NCI-H2107 treated with DMSO at 0.1 percent for 48 hours (cell line): Measurements from ENCODE around the gene RNF144B.
A peak's percentile ranks its signal among the peaks of the same experiment; 100 is the strongest.

ENCODE experiments used
- DNase-seq: peaks from one replicate; lab custom pipeline; 2025; ENCODE audit not compliant: unreplicated experiment; lab: John Stamatoyannopoulos, UW

RNF144B gene

DNA sequence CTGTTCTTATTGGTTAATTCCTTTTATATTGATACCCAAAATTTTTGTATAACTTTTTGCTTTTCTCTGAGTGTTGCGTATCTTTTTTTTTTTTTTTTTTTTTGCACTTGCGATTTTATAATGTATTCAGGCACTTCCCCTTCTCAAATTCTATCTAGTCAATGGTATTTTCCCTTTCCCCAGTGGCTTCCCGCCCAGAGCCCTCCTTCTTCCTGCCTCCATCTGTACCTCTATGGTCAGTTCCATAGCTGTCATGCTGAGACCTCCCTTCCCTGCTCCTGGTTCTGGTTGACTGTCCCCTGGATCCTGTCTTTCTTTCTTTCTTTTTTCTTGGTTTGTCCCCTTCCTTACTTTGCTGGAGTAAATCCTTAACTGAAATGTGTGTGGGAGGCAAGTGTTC, 94.7 kb downstream of the RNF144B start:
- no peak for DNase-seq

DNA sequence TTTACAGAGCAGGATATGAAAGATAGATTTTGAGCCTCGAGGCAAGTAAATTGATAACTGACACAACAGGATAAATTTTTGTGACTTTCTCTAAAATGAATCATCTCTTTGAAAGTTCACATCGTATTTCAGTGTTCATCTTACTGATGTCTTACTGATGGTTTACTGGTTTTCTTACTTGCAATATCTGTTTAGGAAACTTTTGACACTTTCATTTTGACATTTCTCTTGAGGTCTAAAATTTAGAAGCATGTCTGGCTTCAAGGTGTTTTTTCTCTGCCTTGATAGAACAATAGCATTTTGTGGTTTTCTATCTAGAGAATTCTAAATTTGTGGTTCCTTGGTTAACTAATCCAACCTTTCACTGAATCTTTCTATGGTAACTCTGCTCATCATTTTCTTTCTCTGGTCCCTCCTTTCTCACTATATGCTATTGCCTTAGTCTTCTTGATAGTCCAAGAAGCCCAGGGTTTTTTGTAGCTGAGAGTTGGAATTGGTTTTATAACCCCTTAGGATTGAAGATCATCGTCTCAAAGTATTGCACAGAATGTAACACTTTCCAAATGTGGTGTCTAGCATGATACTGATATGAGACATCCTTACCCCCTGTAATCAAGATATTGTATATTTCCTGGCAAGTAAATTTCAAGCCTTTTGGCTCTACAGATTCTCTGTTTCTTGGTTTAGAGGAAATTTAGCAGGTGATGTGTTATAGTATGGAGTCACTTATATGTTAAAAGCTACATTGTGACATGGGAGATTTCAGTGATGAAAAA, 98.7 kb downstream of the RNF144B start:
- DNase-seq: no peak

DNA sequence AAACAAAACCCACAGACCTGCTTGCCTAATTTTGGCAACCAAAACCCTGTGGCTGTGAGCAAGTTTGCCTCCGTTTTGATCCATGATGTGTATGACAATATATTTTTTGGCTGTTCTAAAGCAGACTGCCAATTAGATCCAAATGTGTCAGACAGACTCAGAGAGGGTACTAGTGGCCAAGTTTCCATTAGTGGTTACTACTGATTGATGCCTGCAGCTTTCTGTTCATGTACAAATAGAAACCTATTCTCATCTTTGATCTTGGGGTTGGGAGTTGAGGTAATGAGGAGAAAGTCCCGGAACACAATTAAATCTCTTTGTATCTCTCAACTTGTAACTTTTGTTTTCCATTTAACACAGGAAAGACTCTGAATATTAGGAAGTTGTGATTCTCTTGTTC, 100.9 kb downstream of the RNF144B start:
- DNase-seq: no peak

DNA sequence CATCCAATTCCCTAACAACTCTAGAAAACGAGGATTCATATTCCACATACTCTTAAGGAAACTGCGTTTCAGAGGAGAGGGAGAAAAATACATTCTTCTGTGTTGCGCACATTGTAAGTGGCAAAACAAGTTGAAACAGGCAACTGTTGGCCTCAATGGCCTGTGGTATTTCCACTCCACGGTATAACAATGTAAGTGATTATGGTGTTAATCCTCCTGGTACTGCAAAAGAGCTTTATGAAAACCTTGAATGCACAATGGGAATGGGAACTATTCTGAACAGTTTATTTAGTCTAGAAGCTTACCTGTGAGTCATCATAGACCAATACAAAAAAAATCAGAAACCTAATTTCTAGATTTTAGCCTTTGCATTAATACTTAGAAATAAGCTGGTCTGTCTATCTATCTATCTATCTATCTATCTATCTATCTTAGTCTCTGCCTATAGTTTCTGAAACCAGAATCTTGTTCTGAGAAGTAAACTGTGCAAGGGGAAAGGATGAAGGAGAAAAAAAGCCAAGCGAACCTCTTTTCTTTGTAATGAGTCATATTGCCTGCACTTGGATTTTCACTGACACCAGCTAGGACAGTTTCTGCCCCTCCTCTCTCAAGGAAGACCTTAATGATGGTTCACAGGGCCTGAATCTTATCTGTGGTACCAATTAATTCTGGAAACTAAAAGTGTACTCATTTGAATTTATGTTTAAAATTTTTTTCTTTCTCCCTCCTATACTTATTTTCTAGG, 101.5 kb downstream of the RNF144B start:
- peak; percentile 23 for DNase-seq

DNA sequence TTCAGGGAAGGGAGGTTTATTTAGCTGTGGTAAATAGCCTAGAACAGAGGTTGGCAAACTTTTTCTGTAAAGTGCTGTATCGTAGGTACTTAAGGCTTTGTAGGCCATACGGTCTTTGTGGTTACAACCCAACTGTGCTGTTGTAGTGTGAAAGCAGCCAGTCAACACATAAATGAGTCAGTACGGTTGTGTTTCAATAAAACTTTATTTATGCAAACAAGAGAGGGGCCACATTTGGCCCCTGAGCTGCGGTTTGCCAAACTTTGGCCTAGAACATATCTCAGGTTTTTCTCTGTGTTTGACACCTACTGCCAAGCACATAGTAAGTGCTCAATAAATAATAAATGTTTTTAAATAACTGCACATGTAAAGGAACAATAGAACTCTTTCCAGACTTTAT, 102.2 kb downstream of the RNF144B start:
- no peak for DNase-seq

DNA sequence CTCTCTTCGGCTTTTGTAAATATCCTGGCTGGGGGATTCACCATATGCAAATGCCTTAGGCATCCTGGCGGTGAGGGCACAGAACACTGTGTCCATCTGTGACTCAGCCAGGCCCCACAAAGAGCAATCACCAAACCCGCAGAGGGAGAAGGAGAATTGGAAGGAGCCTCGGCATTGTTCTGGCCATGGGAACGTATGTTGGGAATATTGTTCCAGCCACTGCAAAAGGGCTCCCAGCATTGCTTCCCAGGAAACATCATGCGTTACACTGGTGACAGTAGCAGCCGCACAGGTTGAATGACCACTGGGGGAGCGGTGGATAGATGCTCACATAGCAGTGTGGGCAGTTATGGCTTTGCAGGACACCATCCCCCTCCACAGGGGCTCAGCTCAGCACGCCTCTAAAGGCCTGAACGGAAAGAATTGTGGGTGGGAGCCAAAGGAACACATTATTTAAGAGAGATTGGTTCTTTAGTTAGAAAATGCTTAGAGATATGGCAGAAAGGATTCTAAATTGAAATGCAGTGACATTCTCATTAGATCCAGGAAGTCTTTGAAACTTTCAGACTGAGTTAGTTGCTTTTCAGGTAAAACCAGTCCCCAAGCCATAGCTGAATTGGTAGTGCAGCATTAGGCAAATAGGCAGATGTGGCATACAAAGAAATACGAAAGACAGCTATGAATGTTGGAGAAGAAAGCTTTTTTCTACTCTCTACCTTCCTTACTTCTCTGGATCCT, 104.3 kb downstream of the RNF144B start:
- DNase-seq: no peak

DNA sequence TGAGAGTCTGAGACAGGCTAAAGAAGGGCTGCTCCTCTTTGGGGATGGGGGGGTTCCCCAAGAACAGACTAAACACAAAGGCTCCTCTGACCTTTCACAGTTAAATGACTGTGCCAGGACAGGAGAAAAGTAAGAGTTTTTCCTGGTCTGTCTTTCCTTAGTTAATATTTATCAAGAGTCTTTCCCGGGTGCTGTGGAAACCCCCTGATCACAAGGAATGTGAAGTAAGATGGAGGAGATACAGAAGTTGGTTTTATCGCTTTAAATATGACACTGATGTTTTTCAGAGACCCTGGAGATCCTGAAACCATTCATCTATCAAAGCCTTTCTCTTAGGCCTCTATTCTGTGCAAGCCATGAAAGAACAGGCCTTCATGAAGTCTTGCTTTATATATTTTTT, 105.8 kb downstream of the RNF144B start:
- no peak for DNase-seq

DNA sequence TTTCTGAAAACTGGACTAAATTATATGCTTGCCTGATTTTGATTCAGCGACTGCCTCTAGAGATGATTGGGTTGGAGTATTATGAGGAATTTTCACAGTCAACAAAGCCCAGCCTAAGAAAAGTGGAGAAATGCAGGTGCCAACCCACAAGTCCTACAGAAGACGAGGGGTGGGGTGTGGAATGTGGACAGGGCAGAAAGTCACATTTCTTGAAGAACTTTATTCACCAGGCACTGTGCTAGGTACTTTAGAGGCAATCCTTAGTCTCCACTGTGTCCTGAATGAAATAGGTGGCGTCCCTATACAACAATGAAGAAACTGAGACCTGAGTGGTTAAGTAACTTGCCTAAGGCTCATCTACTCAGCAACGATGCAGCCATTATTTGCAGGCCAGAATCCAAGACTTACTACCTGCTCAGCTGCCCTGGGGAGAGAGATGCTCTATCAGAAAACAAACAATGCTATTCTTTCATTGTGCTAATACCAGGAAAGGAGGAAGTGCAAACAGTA, 106.3 kb downstream of the RNF144B start:
- no peak for DNase-seq

DNA sequence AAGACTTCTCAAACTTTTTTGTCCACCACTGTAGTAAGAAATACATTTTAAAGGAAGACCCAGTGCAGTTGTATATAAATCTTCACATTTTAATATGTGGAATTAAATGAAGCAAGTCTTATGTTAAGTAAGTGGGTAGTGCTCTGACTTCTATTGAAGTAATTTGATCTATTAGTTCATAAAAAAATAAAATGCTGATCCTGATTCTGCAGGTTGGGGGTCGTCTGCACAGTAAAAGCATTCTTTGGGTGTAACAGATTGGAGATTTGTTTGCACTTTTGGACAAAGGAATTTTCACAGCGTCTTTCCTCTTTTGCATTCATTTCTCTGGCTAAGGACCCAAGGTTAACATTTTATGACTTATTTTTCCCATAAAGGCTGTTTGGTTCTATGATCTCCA, 106.8 kb downstream of the RNF144B start:
- DNase-seq: no peak

DNA sequence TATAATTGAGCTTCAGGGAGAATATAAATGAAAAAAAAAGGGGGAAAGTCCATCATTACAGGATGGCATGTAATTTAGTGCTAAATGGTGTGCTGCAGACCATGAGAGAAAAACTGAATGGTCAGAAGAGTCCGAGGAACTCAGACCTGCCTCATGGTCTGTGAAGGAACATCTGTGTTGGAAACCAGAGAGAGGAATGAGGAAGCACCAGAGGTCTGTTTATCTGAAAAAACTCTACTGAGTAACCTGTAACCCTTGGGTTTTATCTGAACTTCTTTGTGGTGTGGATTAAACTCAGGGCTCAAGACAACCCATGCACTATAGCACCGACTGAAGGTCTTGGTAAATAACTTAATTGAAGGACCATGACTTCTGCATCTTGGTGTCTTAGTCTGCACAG, 108.1 kb downstream of the RNF144B start:
- no peak for DNase-seq

DNA sequence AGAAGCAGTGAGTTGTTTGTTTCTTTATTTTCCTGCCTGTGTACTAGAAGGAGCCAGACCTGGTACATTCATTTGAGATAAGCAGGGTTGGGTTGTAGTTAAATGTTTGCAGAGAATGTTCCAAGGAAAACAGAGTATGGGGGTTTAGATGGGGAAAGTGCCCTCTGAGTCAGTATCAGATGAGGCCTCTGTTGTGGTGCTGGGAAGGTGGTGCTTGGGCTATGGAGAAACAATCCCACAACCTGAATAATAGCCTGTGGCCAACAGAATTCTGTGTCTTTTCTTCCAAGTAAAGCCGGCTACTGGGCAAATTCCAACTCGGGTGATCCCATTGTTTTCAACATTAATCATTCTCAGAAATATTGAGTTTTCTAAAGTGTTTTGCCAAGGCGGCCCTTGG, 109.3 kb downstream of the RNF144B start:
- no peak for DNase-seq

DNA sequence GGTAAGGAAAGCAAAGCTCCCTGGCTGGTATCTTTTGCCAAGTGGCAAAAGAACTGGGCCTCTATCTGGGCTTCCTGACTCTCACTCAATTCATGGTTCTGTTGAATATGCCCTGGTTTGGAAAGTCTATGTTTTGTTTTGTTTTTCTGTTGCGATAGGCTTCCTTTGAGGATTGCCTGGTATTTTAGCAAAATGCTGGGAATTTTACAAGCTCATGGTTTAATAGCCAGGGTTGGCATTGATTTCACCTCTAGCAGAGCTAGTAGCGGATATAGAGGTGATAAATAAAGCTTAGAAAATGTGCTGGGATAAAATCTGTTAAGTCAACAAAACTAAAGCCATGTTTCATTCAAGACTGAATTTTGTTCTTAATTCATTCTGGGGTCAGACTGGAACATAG, 109.9 kb downstream of the RNF144B start:
- DNase-seq: no peak

DNA sequence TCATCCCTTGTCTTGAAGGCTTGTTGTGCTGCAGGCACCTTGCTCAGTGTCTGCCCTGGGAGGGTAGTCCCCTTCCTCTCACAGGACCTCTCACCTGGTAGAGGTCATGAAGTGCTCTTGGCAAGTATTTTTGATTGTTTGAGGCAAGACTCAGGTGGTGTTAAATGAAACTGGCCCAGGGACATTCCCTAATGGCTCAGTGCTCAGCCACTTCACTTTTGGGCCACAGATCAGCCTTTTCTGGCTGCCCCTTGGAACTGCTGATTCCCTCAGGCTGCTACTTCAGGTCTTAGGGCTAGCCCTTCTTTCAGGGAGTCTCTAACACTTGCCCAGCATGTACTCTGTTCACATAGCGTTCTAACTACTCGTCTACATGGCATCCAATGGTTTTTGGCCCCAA, 111.3 kb downstream of the RNF144B start:
- DNase-seq: no peak

DNA sequence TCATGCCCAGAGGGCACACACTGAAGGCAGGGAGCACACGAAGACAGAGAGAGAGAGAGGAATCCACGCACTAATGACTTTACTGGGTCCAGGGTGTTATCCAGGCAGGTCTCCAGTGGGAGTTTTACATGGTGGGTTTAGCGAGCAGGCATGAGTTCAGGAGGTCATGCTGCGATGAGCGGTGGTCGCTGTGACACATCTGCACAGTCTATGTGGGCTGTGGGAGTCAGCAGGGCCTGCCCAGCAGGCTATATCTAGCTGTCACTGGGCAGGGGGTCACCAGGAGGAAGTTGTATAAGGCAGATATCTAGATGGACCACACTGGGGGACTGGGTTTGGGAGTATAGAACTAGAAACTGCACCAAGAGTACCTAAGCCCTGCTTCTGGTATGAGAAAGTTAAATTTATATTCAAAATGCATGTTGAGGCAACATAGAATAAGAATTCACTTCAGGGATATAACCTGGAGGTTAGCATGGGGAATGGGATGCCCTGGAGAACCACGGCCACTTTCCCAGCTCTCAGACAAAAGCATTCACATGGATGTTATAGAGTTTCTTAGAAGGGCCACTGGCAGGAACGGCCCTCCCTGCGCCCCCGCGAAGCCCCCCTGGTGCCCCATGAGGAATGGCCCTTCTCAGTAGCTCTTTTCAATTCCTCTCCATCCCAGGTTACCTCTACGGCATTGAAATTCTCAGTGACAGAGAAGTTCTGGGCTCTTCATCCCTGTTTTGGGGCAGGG, 113.9 kb downstream of the RNF144B start:
- DNase-seq: no peak

DNA sequence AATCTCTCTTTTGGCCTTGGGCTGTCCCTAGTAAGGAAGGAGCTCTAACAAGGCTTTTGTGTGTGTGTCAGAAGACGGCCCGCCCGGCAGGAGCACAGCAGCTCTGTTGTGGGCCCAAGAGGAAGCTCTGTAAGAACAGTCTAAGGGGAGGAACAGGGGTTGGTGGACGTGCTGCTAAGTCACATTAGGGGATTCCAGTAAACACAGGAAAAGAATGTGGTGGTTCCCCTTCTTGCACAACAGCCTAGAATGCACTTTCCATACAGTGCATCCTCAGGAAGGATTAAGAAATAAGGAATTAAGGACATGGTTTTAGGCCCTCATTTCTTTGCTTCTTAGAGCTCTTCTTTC, 114.5 kb downstream of the RNF144B start:
- no peak for DNase-seq

DNA sequence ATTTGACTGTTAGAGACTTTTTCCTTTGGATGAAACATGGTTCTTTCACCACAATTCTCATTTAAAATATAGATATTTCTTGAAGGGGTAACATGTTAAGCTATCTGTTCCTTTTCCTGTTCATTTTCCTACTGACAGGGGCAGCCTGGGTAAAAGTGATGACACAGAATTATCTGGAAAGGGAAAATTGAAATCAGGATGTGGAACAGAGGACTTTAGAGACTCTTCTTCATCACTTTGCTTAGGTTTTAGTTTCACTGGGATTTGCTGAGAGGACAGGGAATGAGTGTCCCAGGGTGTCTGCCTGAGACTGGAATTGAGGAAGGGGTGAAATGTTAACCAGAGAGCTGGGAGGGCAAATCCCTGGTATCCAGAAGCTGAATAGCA, 116.0 kb downstream of the RNF144B start:
- no peak for DNase-seq

DNA sequence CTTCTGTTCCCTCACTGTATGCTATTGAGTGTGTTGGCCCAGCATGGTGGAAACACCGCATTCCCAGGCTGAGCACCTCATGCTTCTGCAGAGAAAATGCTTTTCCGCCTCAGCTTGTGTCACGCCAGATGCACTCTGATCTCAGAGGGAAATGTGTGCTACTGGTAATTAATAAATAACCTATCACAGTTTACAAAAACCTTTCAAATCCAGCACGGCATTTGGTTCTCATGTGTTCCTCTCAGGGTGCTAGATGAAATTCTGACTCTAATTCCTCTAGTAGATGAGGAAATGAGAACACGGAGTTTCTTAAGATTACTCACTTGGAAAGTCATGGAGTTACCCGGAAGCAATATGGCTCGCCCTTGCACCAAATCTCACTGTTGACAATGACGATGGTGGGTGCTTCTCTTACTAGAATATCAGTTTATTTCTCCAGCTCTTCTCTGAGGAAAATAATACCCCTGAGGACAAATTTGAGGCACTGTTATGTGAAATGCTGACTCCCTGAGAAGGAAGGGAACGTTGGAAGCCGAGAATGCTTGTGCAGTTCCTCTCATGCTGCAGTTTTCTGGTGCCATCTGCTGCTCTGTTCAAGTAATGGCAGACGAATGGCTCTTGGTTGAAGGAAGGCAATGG, 116.6 kb downstream of the RNF144B start:
- DNase-seq: peak; percentile 60

DNA sequence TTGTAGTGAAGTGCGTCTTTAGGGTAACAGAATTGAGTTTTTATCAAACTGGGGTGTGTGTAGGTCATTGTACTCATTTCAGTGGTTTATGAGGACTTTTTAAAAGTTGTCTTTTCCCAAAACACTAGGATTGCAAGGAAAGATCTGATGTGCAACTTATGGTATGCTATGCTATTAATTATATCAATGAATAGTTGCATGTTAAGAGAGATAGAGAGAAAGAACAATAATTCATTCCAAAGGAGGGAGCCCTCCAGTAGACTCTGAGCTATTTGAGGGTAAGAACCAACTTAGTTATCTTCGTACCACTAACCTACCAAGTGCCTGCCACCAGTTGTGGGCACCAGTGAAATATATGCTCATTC, 117.1 kb downstream of the RNF144B start:
- no peak for DNase-seq

DNA sequence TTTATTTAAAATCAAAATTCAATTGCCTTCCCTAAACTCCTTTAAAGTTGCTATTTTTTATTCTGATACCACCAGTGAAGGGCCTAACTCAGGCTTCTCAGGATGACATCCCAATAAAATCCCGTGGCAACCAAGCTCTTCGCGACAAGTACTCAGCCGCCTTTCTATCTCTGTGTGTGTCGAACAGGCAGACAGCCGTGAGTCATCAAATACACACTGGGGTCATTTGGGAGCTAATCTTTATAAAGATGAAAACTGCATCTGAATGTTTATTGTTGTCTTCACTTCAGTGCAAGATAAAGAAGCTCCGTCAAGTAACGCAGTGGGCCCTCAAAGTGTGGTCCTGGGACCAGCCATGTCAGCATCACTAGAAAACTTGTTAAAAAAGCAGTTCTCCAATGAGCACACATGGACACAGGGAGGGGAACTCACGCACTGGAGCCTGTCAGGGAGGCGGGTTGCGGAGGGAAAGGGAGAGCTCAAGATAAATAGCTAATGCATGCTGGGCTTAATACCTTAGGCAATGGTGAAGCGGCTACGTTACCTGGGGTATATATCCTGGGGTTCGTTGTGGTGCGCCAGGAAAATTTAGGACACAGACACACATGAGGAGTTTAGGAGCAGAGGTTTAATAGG, 119.3 kb downstream of the RNF144B start:
- DNase-seq: no peak

DNA sequence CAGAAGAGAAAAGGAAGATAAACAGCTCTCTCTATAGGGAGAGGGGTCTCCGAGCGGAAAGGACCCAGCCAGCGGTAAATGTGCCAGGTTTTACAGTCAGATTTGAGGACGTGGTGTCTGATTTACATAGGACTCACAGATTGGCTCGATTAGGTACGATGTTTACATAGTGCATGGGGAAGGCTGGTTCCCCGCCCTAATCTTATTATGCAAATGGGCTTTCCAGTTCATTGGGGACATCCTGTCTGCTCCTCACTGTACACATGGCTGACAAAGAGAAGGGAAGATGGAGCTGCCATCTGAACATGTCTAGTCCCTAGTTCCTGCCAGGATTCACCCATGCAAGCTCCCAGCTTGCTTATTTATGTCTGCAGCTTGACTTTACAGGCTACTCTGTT, 119.9 kb downstream of the RNF144B start:
- DNase-seq: no peak
